Smooth muscle cell (in vitro differentiated cells): ENCODE measurements around the gene POFUT2. TPM values are rescaled to one million over a fixed set of nuclear protein-coding genes. Genes with fewer than 3 reads are reported as not detected.
A peak's percentile ranks its signal among the peaks of the same experiment; 100 is the strongest.

Experiments
- DNase-seq: peaks from one replicate; lab custom pipeline; 2025; ENCODE audit not compliant: unreplicated experiment; lab: John Stamatoyannopoulos, UW
- H2AFZ ChIP-seq: fragments of 200-600 bp; sonication (generic); 2 replicates; pipeline ENCODE4 v1.6.0; 2016; ENCODE audit warnings: antibody characterized with exemption, low read depth, mild to moderate bottlenecking
- H3F3A ChIP-seq: fragments of 200-600 bp; sonication (generic); 2 replicates; pipeline ENCODE4 v1.6.0; 2017; ENCODE audit warnings: antibody characterized with exemption, low read depth
- H3K27ac ChIP-seq: fragments of 200-600 bp; sonication (generic); 2 replicates; pipeline ENCODE4 v1.5.1; 2016; ENCODE audit warnings: low read depth, mild to moderate bottlenecking
- H3K27me3 ChIP-seq: fragments of 200-600 bp; sonication (generic); 2 replicates; pipeline ENCODE4 v1.6.1; 2016; ENCODE audit warnings: low read depth, mild to moderate bottlenecking
- H3K36me3 ChIP-seq: fragments of 200-600 bp; sonication (generic); 2 replicates; pipeline ENCODE4 v1.5.1; 2016; ENCODE audit warnings: low read depth
- H3K4me1 ChIP-seq: fragments of 200-600 bp; sonication (generic); 2 replicates; pipeline ENCODE4 v1.5.1; 2016; ENCODE audit warnings: low read depth
- H3K4me2 ChIP-seq: fragments of 200-600 bp; sonication (generic); 2 replicates; pipeline ENCODE4 v1.6.0; 2016; ENCODE audit warnings: mild to moderate bottlenecking
- H3K4me3 ChIP-seq: fragments of 200-600 bp; sonication (generic); 2 replicates; pipeline ENCODE4 v1.5.1; 2016; ENCODE audit warnings: mild to moderate bottlenecking
- H3K79me2 ChIP-seq: fragments of 200-600 bp; sonication (generic); 2 replicates; pipeline ENCODE4 v1.6.0; 2016; ENCODE audit warnings: low read depth, mild to moderate bottlenecking
- H3K9ac ChIP-seq: fragments of 200-600 bp; sonication (generic); 2 replicates; pipeline ENCODE4 v1.6.0; 2016; ENCODE audit warnings: low read depth
- H3K9me3 ChIP-seq: fragments of 200-600 bp; sonication (generic); replicated peaks from 2 replicates; pipeline ENCODE4 v1.5.1; 2016; ENCODE audit warnings: low read depth
- H4K20me1 ChIP-seq: fragments of 200-600 bp; sonication (generic); 2 replicates; pipeline ENCODE4 v1.6.0; 2016; ENCODE audit warnings: low read depth
- CTCF ChIP-seq: fragments of 200-600 bp; sonication (generic); IDR thresholded peaks from 2 replicates; pipeline ENCODE4 v1.5.1; 2017; ENCODE audit warnings: borderline replicate concordance, mild to moderate bottlenecking, antibody characterized with exemption; ENCODE audit not compliant: insufficient read depth, poor library complexity, severe bottlenecking
- WGBS: methylation state at CpG from one replicate; pipeline ENCODE4 v1.1.7; 2016; ENCODE audit warnings: low lambda C conversion rate; 5-methylcytosine and 5-hydroxymethylcytosine counted together
- polyA plus RNA-seq: library from polyadenylated mRNA; unstranded; fragments of >200 nt; fragmentation: Nextera tagmentation; extraction: Ambion mirVana; gene quantifications from 2 replicates; pipeline ENCODE4 v1.2.1, GENCODE V29; 2016
- total RNA-seq: library from RNA; depleted of rRNA; stranded (reverse); fragments of >200 nt; gene quantifications from 2 replicates; pipeline ENCODE4 v1.2.3, GENCODE V29; 2014

The POFUT2 gene
- total and polyA plus RNA-seq, 2 experiments from 2014 or later = 32.1 to 70.0 TPM

GRCh38 chr21:45331531-45332147 lies 43.9 kb upstream of the POFUT2 start:
- peak overlapping the region; percentile 35 for H3K9ac ChIP-seq
- H3K79me2 ChIP-seq = no peaks in the 10 kb centered on the region
- H3K27ac ChIP-seq = peak overlapping the region; percentile 82
- H3K36me3 ChIP-seq = no peaks in the 10 kb centered on the region
- H3K27me3 ChIP-seq = no peaks in the 10 kb centered on the region
- H3K9me3 ChIP-seq = no peaks in the 10 kb centered on the region
- DNase-seq = no peak
- no peak for TF ChIP-seq CTCF
- no peaks in the 10 kb centered on the region for H3F3A ChIP-seq
- peaks cover 33% of the 10 kb centered on the region for H3K4me1 ChIP-seq
- no peaks in the 10 kb centered on the region for H4K20me1 ChIP-seq
- WGBS = 46% methylated on average over 15 of the region's 17 CpGs
- H2AFZ ChIP-seq = no peak overlapping the region
- H3K4me2 ChIP-seq = peak overlapping the region; percentile 35
- H3K4me3 ChIP-seq = no peak overlapping the region

- no peaks in the 10 kb centered on the region for H3F3A ChIP-seq
- H3K79me2 ChIP-seq = no peaks in the 10 kb centered on the region
- no peak overlapping the region for H3K4me3 ChIP-seq
- peak overlapping the region; percentile 34 for H3K9ac ChIP-seq
- H3K9me3 ChIP-seq = no peaks in the 10 kb centered on the region
- no peak for DNase-seq
- H3K27ac ChIP-seq = peak overlapping the region; percentile 82
- peak overlapping the region; percentile 64 for H3K4me2 ChIP-seq
- peaks cover 31% of the 10 kb centered on the region for H3K4me1 ChIP-seq
- no peak for TF ChIP-seq CTCF
- H2AFZ ChIP-seq = no peak overlapping the region
- WGBS = 92% methylated on average over 17 of the region's 18 CpGs
- H3K36me3 ChIP-seq = no peaks in the 10 kb centered on the region
- H3K27me3 ChIP-seq = no peaks in the 10 kb centered on the region
- no peaks in the 10 kb centered on the region for H4K20me1 ChIP-seq
Observed at GRCh38 chr21:45330851-45331261, 43.2 kb upstream of the POFUT2 start.

GRCh38 chr21:45330075-45330781 lies 42.5 kb upstream of the POFUT2 start:
- H3K9me3 ChIP-seq = no peaks in the 10 kb centered on the region
- 28% methylated on average over 15 of the region's 15 CpGs for WGBS
- no peaks in the 10 kb centered on the region for H3K36me3 ChIP-seq
- DNase-seq = no peak
- no peak for TF ChIP-seq CTCF
- no peaks in the 10 kb centered on the region for H3K79me2 ChIP-seq
- H3K9ac ChIP-seq = peak overlapping the region; percentile 34
- peaks cover 31% of the 10 kb centered on the region for H3K4me1 ChIP-seq
- H2AFZ ChIP-seq = no peak overlapping the region
- no peaks in the 10 kb centered on the region for H3F3A ChIP-seq
- no peaks in the 10 kb centered on the region for H4K20me1 ChIP-seq
- no peaks in the 10 kb centered on the region for H3K27me3 ChIP-seq
- no peak overlapping the region for H3K4me3 ChIP-seq
- peak overlapping the region; percentile 82 for H3K27ac ChIP-seq
- H3K4me2 ChIP-seq = peak overlapping the region; percentile 64
